ENCODE measurements around the gene ZNF8.

DNA sequence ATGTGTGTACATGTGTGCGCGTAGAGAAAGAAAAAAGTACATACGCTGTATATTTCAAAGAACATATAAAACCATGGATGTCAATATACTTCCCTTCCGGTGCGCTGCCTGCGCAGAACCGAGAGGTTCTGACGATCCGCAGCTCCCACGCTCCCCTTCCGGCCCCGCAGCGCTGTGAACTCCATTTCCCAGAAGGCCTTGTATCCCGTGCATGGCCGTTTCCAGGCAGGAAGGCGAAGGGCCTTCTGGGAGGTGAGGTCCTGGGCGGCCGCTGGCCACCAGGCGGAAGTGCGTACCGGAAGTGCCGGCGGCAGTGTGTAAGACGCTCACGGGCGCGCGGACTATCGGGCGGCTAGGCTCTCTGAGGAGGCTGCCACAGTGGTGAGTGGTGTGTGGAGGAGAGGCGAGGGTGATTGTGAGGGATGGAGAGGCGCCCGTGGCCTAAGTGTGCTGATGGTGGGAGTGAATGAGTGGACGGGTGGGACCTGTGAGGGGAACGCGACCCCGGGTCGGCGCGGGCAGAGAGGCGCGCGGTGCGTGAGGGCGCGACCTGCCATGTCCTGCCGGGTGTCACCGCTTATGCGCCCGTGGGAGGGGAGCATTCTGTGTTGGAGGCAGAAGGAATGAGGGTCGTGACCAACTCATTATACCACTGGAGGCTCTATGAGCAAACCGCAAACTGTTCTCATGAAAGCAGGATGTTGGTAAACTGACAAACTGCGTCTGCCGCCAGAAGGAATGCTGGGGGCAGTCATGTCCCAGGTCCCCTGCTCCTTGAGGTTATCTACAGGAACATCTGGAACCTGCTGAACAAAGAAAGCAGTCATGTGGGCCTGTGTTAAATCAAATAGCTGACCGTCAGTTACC, 26.5 kb downstream of the ZNF8 start, which contains the start of gene ERVK3-1:
- TF ChIP-seq CTCF (IDR thresholded peaks at IDR 0.05; ENCODE audit: low read length) (no peak), EZH2 (optimal IDR thresholded peaks at IDR 0.05; ENCODE audit: low read depth, low read length) (no peak)
